Keratinocyte (primary cell): Measurements from ENCODE around the gene BLNK.

Experiments used
- CTCF ChIP-seq, 3 experiments: IDR thresholded peaks in 1 of 3; conservative IDR thresholded peaks in 1 of 3; optimal IDR thresholded peaks in 1 of 3; 2 replicates in 2 of 3; 3 replicates in 1 of 3; pipeline versions ENCODE3 to v1.5.1; 2011; ENCODE audit warnings: low read length in 3 of 3, mild to moderate bottlenecking in 3 of 3, moderate library complexity in 2 of 3, control low read depth in 1 of 3, inconsistent platforms in 1 of 3; ENCODE audit not compliant: insufficient read depth in 2 of 3; ENCODE audit errors: extremely low read depth in 1 of 3
- EZH2 ChIP-seq: IDR thresholded peaks from one replicate; pipeline ENCODE4 v1.6.1; 2012; ENCODE audit warnings: inconsistent platforms, mild to moderate bottlenecking, low read length, moderate library complexity

- TF ChIP-seq CTCF (optimal IDR thresholded peaks at IDR 0.05 in 1 of 3, IDR thresholded peaks at IDR 0.05 in 1 of 3, conservative IDR thresholded peaks at IDR 0.05 in 1 of 3; ENCODE audit: extremely low read depth in 1 of 3, insufficient read depth in 2 of 3, low read length in 3 of 3) (no peak), EZH2 (no peak)
These were observed 8.2 kb downstream of the BLNK start for GRCh38 chr10:96263176-96263575.
